Skeletal muscle cell (primary cell): ENCODE measurements around the gene CUL9.

Source experiments
- DNase-seq: peaks from one replicate; pipeline ENCODE4 v3.0.0-alpha.2; 2010; ENCODE audit warnings: low read depth
- H3K4me3 ChIP-seq: 2 replicates; pipeline ENCODE4 v1.5.1; 2011; ENCODE audit warnings: low read depth, mild to moderate bottlenecking, control low read depth, low read length, moderate library complexity

CUL9 gene

GRCh38 chr6:43247114-43247999 lies 65.4 kb downstream of the CUL9 start:
- H3K4me3 ChIP-seq: peak overlapping the region; percentile 36
- no peak for DNase-seq

- DNase-seq: no peak
- H3K4me3 ChIP-seq: no peak overlapping the region
Measured at GRCh38 chr6:43248101-43248500, 66.1 kb downstream of the CUL9 start.

- DNase-seq: no peak
- H3K4me3 ChIP-seq: no peak overlapping the region
Measured at GRCh38 chr6:43248791-43249190, 66.8 kb downstream of the CUL9 start.

- H3K4me3 ChIP-seq: no peak overlapping the region
Measured at GRCh38 chr6:43250992-43251373, 69.0 kb downstream of the CUL9 start.

GRCh38 chr6:43253401-43253800 lies 71.4 kb downstream of the CUL9 start:
- H3K4me3 ChIP-seq: no peak overlapping the region
- DNase-seq: no peak

More at GRCh38 chr6:43250992-43251373, 69.0 kb downstream of the CUL9 start:
- no peak for DNase-seq

GRCh38 chr6:43254138-43254817 lies 72.3 kb downstream of the CUL9 start:
- H3K4me3 ChIP-seq: no peak overlapping the region
- DNase-seq: no peak

- DNase-seq: no peak
- H3K4me3 ChIP-seq: no peak overlapping the region
Measured at GRCh38 chr6:43254846-43255245, 72.8 kb downstream of the CUL9 start.

GRCh38 chr6:43255408-43256054 lies 73.5 kb downstream of the CUL9 start:
- no peak for DNase-seq

GRCh38 chr6:43256670-43257366 lies 74.8 kb downstream of the CUL9 start:
- no peak for DNase-seq
- H3K4me3 ChIP-seq: no peak overlapping the region

More at GRCh38 chr6:43255408-43256054, 73.5 kb downstream of the CUL9 start:
- H3K4me3 ChIP-seq: no peak overlapping the region

GRCh38 chr6:43257367-43258145 lies 75.6 kb downstream of the CUL9 start:
- DNase-seq: no peak
- H3K4me3 ChIP-seq: no peak overlapping the region

GRCh38 chr6:43258180-43258579 lies 76.2 kb downstream of the CUL9 start:
- no peak for DNase-seq
- no peak overlapping the region for H3K4me3 ChIP-seq

- DNase-seq: no peak
- no peak overlapping the region for H3K4me3 ChIP-seq
Measured at GRCh38 chr6:43258807-43259686, 77.1 kb downstream of the CUL9 start.

- no peak for DNase-seq
- no peak overlapping the region for H3K4me3 ChIP-seq
Measured at GRCh38 chr6:43260791-43261190, 78.8 kb downstream of the CUL9 start.

- no peak for DNase-seq
Measured at GRCh38 chr6:43261198-43261597, 79.2 kb downstream of the CUL9 start.

GRCh38 chr6:43262000-43262779 lies 80.2 kb downstream of the CUL9 start:
- H3K4me3 ChIP-seq: no peak overlapping the region
- DNase-seq: no peak

More at GRCh38 chr6:43261198-43261597, 79.2 kb downstream of the CUL9 start:
- H3K4me3 ChIP-seq: no peak overlapping the region

- H3K4me3 ChIP-seq: no peak overlapping the region
- DNase-seq: no peak
Measured at GRCh38 chr6:43262780-43263313, 80.9 kb downstream of the CUL9 start.
